Measurements from ENCODE around the gene PLET1. TPM values are rescaled to one million over a fixed set of nuclear protein-coding genes. Genes with fewer than 3 reads are reported as not detected.

PLET1 gene
- total and polyA plus RNA-seq, 2 of the 4 experiments (the other 2 are of a cell fraction) = not detected

- Histone ChIP-seq H2BK20ac (ENCODE audit: low read depth, low read length) (peak overlapping the region; percentile 89), H3K9me1 (ENCODE audit: insufficient read depth, low read length) (peaks cover 9% of the 10 kb centered on the region), H2AFZ (replicated peaks; ENCODE audit: low read length, poor library complexity) (no peak overlapping the region), H3K9ac (ENCODE audit: low read depth, low read length) (no peak overlapping the region), H4K8ac (ENCODE audit: low read depth in 2 of 2, low read length in 2 of 2) (peak overlapping the region in 1 of 2 experiments; percentile 69; a peak in 2 of 4 replicates), H3K18ac (ENCODE audit: low read depth, low read length) (peak overlapping the region; percentile 76), H4K5ac (ENCODE audit: low read depth, low read length) (peak overlapping the region; percentile 57), H3K4me3 (ENCODE audit: insufficient read depth, low read depth, low read length) (no peak overlapping the region), H3K4me2 (ENCODE audit: low read depth, low read length) (peak overlapping the region; percentile 48; the same call in 1 of the 2 replicates), H3K9me3 (ENCODE audit: control insufficient read depth, insufficient read depth, low read length) (no peaks in the 10 kb centered on the region), H2BK15ac (ENCODE audit: low read depth, low read length) (peak overlapping the region; percentile 1; the same call in 2 of the 3 replicates), H3K27me3 (ENCODE audit: control insufficient read depth, insufficient read depth, low read length) (no peaks in the 10 kb centered on the region), H3K23ac (ENCODE audit: low read depth, low read length) (0 out of 2 replicates have a peak overlapping the region, but pooled peaks have one; percentile 67), H2AK9ac (replicated peaks; ENCODE audit: low read depth, low read length, poor library complexity) (no peak overlapping the region), H3K79me1 (ENCODE audit: low read depth in 1 of 2, low read length in 2 of 2) (no peaks in the 10 kb centered on the region), H2BK120ac (ENCODE audit: low read depth, low read length) (peak overlapping the region; percentile 93), H4K91ac (ENCODE audit: insufficient read depth, low read depth, low read length) (peak overlapping the region; percentile 79), H2BK5ac (ENCODE audit: low read depth, low read length, poor library complexity, severe bottlenecking) (peak overlapping the region; percentile 25), H3K36me3 (ENCODE audit: control insufficient read depth, insufficient read depth, low read length) (no peaks in the 10 kb centered on the region), H3K14ac (replicated peaks; ENCODE audit: low read depth, low read length) (peak overlapping the region; percentile 69), H2AK5ac (ENCODE audit: low read depth, low read length) (peak overlapping the region; percentile 79; the same call in 1 of the 2 replicates), H3K56ac (ENCODE audit: extremely low read depth, insufficient read depth, low read length) (peak overlapping the region; percentile 46; the same call in 1 of the 2 replicates), H3K4me1 (ENCODE audit: control insufficient read depth, insufficient read depth, low read length) (peaks cover 18% of the 10 kb centered on the region), H3K27ac (ENCODE audit: insufficient read depth, low read length) (peak overlapping the region; percentile 83; the same call in 1 of the 2 replicates), H4K20me1 (ENCODE audit: insufficient read depth, low read length) (no peaks in the 10 kb centered on the region), H3K4ac (ENCODE audit: low read depth, low read length) (peak overlapping the region; percentile 95)
- intact Hi-C loops (cut with micrococcal nuclease) = loop anchor here (10.0 kb wide), 2 partner anchors 1318 to 1518 kb away; no protein-coding TSS in a partner anchor
- WGBS, 2 experiments (ENCODE audit: extremely low coverage in 2 of 2, insufficient read length in 1 of 2) = no CpG with 5 or more reads among the region's 1 CpG
- peak; percentile 44 for ATAC-seq (ENCODE audit: low read depth)
- POLR2A ChIA-PET (ENCODE audit: unreplicated experiment) = no interaction called here
- CTCF ChIA-PET = interaction anchor here (1.5 kb wide), 1 partner anchor 64 kb away, joined by 7 read pairs; no protein-coding TSS in a partner anchor
- no TSS peak for BruUV-seq (replicated peaks)
- dilution Hi-C loops (cut with HindIII; ENCODE audit: low sequenced_read_pairs, unreplicated experiment) = no loop called here
- TF ChIP-seq CEBPB (IDR thresholded peaks at IDR 0.05; ENCODE audit: low read depth, low read length) = peak; percentile 81
- no peak for TF ChIP-seq RFX5 (IDR thresholded peaks at IDR 0.05; ENCODE audit: low read depth, low read length)
- peak; percentile 83 for DNase-seq
- in situ Hi-C loops (cut with MboI; ENCODE audit: low sequenced_read_pairs) = loop anchor here (25.0 kb wide), 1 partner anchor 1321 kb away; no protein-coding TSS in a partner anchor
Measured at GRCh38 chr11:112216561-112217105, 44.0 kb downstream of the PLET1 start.
